Hepatocyte (in vitro differentiated cells): Measurements from ENCODE around the gene SAPCD2. TPM values are rescaled to one million over a fixed set of nuclear protein-coding genes. Genes with fewer than 3 reads are reported as not detected.

ENCODE experiments used
- DNase-seq: peaks from one replicate; pipeline ENCODE4 v3.0.0-alpha.2; 2016; ENCODE audit warnings: low spot score
- H2AFZ ChIP-seq: fragments of 200-600 bp; sonication (generic); 2 replicates; pipeline ENCODE4 v1.6.0; 2016; ENCODE audit warnings: antibody characterized with exemption, mild to moderate bottlenecking
- H3K27ac ChIP-seq: fragments of 200-600 bp; sonication (generic); 2 replicates; pipeline ENCODE4 v1.5.1; 2016; ENCODE audit warnings: mild to moderate bottlenecking
- H3K27me3 ChIP-seq: fragments of 200-600 bp; sonication (generic); 2 replicates; pipeline ENCODE4 v1.6.1; 2016
- H3K36me3 ChIP-seq: fragments of 200-600 bp; sonication (generic); replicated peaks from 2 replicates; pipeline ENCODE4 v1.5.1; 2016; ENCODE audit warnings: low read depth; ENCODE audit not compliant: insufficient read depth
- H3K4me1 ChIP-seq: fragments of 200-600 bp; sonication (generic); 2 replicates; pipeline ENCODE4 v1.5.1; 2016; ENCODE audit warnings: mild to moderate bottlenecking, moderate library complexity; ENCODE audit not compliant: insufficient read depth
- H3K4me2 ChIP-seq: fragments of 200-600 bp; sonication (generic); 2 replicates; pipeline ENCODE4 v1.6.0; 2016
- H3K4me3 ChIP-seq: fragments of 200-600 bp; sonication (generic); 2 replicates; pipeline ENCODE4 v1.5.1; 2016; ENCODE audit warnings: mild to moderate bottlenecking
- H3K79me2 ChIP-seq: fragments of 200-600 bp; sonication (generic); 2 replicates; pipeline ENCODE4 v1.6.0; 2017; ENCODE audit warnings: mild to moderate bottlenecking
- H3K9me2 ChIP-seq: fragments of 200-600 bp; sonication (generic); replicated peaks from 2 replicates; pipeline ENCODE4 v1.6.0; 2017; ENCODE audit warnings: mild to moderate bottlenecking; ENCODE audit not compliant: insufficient read depth
- H3K9me3 ChIP-seq: fragments of 200-600 bp; sonication (generic); 2 replicates; pipeline ENCODE4 v1.5.1; 2016; ENCODE audit warnings: low read depth, mild to moderate bottlenecking
- H4K20me1 ChIP-seq: fragments of 200-600 bp; sonication (generic); 2 replicates; pipeline ENCODE4 v1.6.0; 2016; ENCODE audit warnings: mild to moderate bottlenecking; ENCODE audit not compliant: insufficient read depth, poor library complexity, severe bottlenecking
- CTCF ChIP-seq: fragments of 200-600 bp; sonication (generic); IDR thresholded peaks from 2 replicates; pipeline ENCODE4 v1.5.1; 2016; ENCODE audit warnings: antibody characterized with exemption, mild to moderate bottlenecking; ENCODE audit not compliant: poor library complexity
- EZH2 ChIP-seq: fragments of 200-600 bp; sonication (generic); IDR thresholded peaks from 2 replicates; pipeline ENCODE4 v1.6.1; 2016; ENCODE audit warnings: antibody characterized with exemption, mild to moderate bottlenecking, borderline replicate concordance
- EZH2phosphoT487 ChIP-seq: fragments of 200-600 bp; sonication (generic); IDR thresholded peaks from one replicate; pipeline ENCODE4 v1.6.1; 2018; ENCODE audit warnings: antibody characterized with exemption, mild to moderate bottlenecking, low read depth, moderate library complexity; ENCODE audit not compliant: unreplicated experiment, severe bottlenecking
- WGBS: methylation state at CpG from one replicate; pipeline ENCODE4 v1.1.6; 2016; ENCODE audit warnings: low lambda C conversion rate; ENCODE audit errors: missing lambda C conversion rate; 5-methylcytosine and 5-hydroxymethylcytosine counted together
- polyA plus RNA-seq: library from polyadenylated mRNA; unstranded; fragments of >200 nt; fragmentation: Nextera tagmentation; extraction: Ambion mirVana; gene quantifications from 2 replicates; pipeline ENCODE4 v1.2.1, GENCODE V29; 2016
- total RNA-seq: library from RNA; depleted of rRNA; stranded (reverse); fragments of >200 nt; gene quantifications from 2 replicates; pipeline ENCODE4 v1.2.3, GENCODE V29; 2014

The SAPCD2 gene
- total and polyA plus RNA-seq, 2 experiments from 2014 or later, result 4.8 to 7.5 TPM

DNA sequence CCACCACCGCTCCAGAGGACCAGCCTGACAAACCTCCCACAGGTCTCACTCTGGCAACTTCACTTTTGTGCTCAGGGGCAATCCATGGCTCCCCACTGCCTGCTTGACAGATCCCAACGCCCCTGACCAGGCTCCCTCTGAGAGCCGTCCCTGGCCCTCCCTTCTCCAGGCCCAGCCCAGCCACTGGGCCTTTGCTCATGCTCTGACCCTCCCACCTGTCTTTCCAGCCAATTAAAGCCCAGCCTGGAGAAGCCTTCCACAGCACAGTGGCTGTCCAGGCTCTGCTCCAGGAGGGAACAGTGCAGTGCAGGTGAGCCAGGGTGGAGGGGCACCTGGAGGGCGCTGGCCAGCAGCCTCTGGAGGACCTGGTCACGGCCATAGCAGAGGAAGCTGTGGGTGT lies 19.8 kb downstream of the SAPCD2 start:
- H3K36me3 ChIP-seq, result no peaks in the 10 kb centered on the region
- H2AFZ ChIP-seq, result no peak overlapping the region
- no peaks in the 10 kb centered on the region for H4K20me1 ChIP-seq
- H3K4me1 ChIP-seq, result peaks cover 28% of the 10 kb centered on the region
- no peak overlapping the region for H3K27ac ChIP-seq
- H3K4me3 ChIP-seq, result no peak overlapping the region
- H3K4me2 ChIP-seq, result no peak overlapping the region
- H3K9me2 ChIP-seq, result no peaks in the 10 kb centered on the region
- H3K9me3 ChIP-seq, result no peaks in the 10 kb centered on the region
- TF ChIP-seq CTCF (no peak), EZH2phosphoT487 (no peak), EZH2 (no peak)
- no peak for DNase-seq
- H3K79me2 ChIP-seq, result no peaks in the 10 kb centered on the region
- WGBS, result 74% methylated on average over 5 of the region's 5 CpGs
- peaks cover 39% of the 10 kb centered on the region for H3K27me3 ChIP-seq

- Histone ChIP-seq H4K20me1 (peaks cover 2% of the 10 kb centered on the region), H3K36me3 (no peaks in the 10 kb centered on the region), H3K27ac (no peak overlapping the region), H3K4me1 (peaks cover 20% of the 10 kb centered on the region), H3K4me2 (no peak overlapping the region), H3K9me3 (no peaks in the 10 kb centered on the region), H3K27me3 (peaks cover 43% of the 10 kb centered on the region), H2AFZ (no peak overlapping the region), H3K9me2 (no peaks in the 10 kb centered on the region), H3K4me3 (no peak overlapping the region), H3K79me2 (no peaks in the 10 kb centered on the region)
- WGBS, result 55% methylated on average over 38 of the region's 38 CpGs
- peak; percentile 50 for TF ChIP-seq CTCF
- no peak for TF ChIP-seq EZH2
- no peak for TF ChIP-seq EZH2phosphoT487
- peak; percentile 80 for DNase-seq
Observed at GRCh38 chr9:137049544-137050449, 20.6 kb downstream of the SAPCD2 start.

DNA sequence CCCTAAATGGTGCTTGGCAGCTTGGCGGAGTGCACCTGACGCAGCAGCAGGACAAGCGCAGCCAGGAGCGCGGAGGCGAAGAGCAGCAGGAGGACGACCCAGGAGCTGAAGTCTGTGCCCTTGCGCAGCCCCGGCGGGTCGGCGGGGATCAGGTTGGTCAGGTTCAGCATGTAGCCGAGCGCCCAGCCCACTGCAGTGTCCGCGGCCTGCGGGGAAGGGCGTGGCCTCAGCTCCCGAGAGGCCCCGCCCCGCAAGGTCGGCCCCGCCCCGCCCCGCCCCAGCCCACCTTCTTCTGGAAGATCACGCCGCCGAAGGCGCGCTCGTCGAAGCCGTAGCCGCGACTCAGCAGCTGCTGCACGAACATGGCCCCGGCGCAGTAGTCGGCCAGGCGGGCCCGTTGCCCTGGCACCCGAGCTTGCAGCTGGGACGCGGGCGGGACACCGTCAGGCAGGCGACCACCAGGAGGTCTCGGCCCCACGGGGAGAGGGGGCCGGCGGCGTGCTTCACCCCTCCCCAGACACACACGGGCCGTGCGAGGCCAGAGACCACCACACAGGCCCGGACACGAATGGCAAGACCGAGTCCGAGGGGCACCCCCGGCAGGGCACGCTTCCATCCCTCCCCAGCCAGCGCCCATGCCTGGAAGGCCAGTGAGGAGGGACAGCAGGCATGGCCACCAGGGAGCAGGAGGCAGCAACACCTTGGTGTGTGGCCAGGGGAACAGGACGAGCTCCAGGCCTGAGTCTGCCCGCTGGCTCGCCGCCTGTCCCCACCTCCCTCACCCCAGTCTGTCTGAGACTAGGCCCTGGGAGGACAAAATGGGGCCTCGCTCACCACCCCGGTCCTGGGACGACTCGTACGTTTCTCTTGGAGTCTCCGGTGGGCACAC lies 21.5 kb downstream of the SAPCD2 start:
- Histone ChIP-seq H3K4me2 (no peak overlapping the region), H2AFZ (no peak overlapping the region), H3K4me1 (peaks cover 13% of the 10 kb centered on the region), H3K9me3 (no peaks in the 10 kb centered on the region), H3K36me3 (no peaks in the 10 kb centered on the region), H4K20me1 (peaks cover 8% of the 10 kb centered on the region), H3K79me2 (no peaks in the 10 kb centered on the region), H3K27ac (no peak overlapping the region), H3K4me3 (no peak overlapping the region), H3K9me2 (no peaks in the 10 kb centered on the region), H3K27me3 (peaks cover 48% of the 10 kb centered on the region)
- DNase-seq, result no peak
- TF ChIP-seq CTCF (no peak), EZH2 (no peak), EZH2phosphoT487 (no peak)
- WGBS, result 85% methylated on average over 23 of the region's 72 CpGs
